Caco-2 (cell line): ENCODE data around the gene AIG1. TPM values are rescaled to one million over a fixed set of nuclear protein-coding genes. Genes with fewer than 3 reads are reported as not detected.

Source experiments
- BruUV-seq: library from RNA; stranded (reverse); fragments of 400-500 nt; replicated peaks from 2 replicates; lab custom pipeline; 2021; lab: Mats Ljungman, UMichigan
- CTCF ChIA-PET: fragments of 300-600 bp; sonication (Branson Sonifier 250); formaldehyde crosslinking; loops from one replicate; lab custom pipeline; 2022; ENCODE audit warnings: antibody characterized with exemption; lab: Charles Lee
- POLR2A ChIA-PET: fragments of 300-600 bp; sonication (Branson Sonifier 250); formaldehyde crosslinking; loops from one replicate; lab custom pipeline; 2022; ENCODE audit warnings: antibody characterized with exemption; lab: Charles Lee
- DNase-seq, 2 experiments: peaks; one replicate each; pipeline versions ENCODE4 v3.0.0 to v3.0.0-alpha.2; 2020 to 2022
- H3K27me3 ChIP-seq: replicated peaks from 2 replicates; pipeline ENCODE4 v1.6.0; 2011; ENCODE audit warnings: low read length; ENCODE audit not compliant: control insufficient read depth, insufficient read depth
- H3K36me3 ChIP-seq: 2 replicates; pipeline ENCODE4 v1.5.1; 2011; ENCODE audit warnings: low read length; ENCODE audit not compliant: control insufficient read depth, insufficient read depth
- H3K4me1 ChIP-seq: fragments of 250-450 bp; sonication (Bioruptor Pico); 2 replicates; pipeline ENCODE4 v1.5.1; 2020; ENCODE audit warnings: mild to moderate bottlenecking
- H3K4me3 ChIP-seq: 2 replicates; pipeline ENCODE4 v1.5.1; 2011; ENCODE audit warnings: low read depth, mild to moderate bottlenecking, control low read depth, low read length
- H3K9me3 ChIP-seq: fragments of 250-450 bp; sonication (Bioruptor Pico); 2 replicates; pipeline ENCODE4 v1.5.1; 2020; ENCODE audit warnings: mild to moderate bottlenecking, moderate library complexity
- H3K27ac Mint-ChIP-seq: one replicate; pipeline ENCODE4 v1.8.0; 2022; ENCODE audit warnings: mixed read lengths; ENCODE audit not compliant: unreplicated experiment
- H3K27me3 Mint-ChIP-seq: one replicate; pipeline ENCODE4 v1.8.0; 2022; ENCODE audit warnings: mixed read lengths; ENCODE audit not compliant: insufficient read depth, unreplicated experiment
- H3K36me3 Mint-ChIP-seq: one replicate; pipeline ENCODE4 v1.8.0; 2022; ENCODE audit warnings: mild to moderate bottlenecking, mixed read lengths; ENCODE audit not compliant: insufficient read depth, unreplicated experiment
- H3K4me1 Mint-ChIP-seq: one replicate; pipeline ENCODE4 v1.8.0; 2022; ENCODE audit warnings: low read depth, mixed read lengths; ENCODE audit not compliant: unreplicated experiment
- H3K4me3 Mint-ChIP-seq: one replicate; pipeline ENCODE4 v1.8.0; 2022; ENCODE audit warnings: mild to moderate bottlenecking, moderate library complexity, mixed read lengths; ENCODE audit not compliant: unreplicated experiment
- H3K9me3 Mint-ChIP-seq: one replicate; pipeline ENCODE4 v1.8.0; 2022; ENCODE audit warnings: mixed read lengths; ENCODE audit not compliant: unreplicated experiment
- CTCF ChIP-seq, 2 experiments: fragments of 200-600 bp in 1 of 2; IDR thresholded peaks; 1 replicate in 1 of 2; 2 replicates in 1 of 2; pipeline versions ENCODE4 v1.5.1 to v1.8.0; 2011 to 2022; ENCODE audit warnings: antibody characterized with exemption in 1 of 2, control low read depth in 1 of 2, inconsistent platforms in 1 of 2, low read depth in 1 of 2, low read length in 1 of 2, mild to moderate bottlenecking in 1 of 2, moderate library complexity in 1 of 2; ENCODE audit not compliant: insufficient read depth in 1 of 2, severe bottlenecking in 1 of 2, unreplicated experiment in 1 of 2
- intact Hi-C: fragments of 100-400 bp; cut with micrococcal nuclease; formaldehyde crosslinking; loops from one replicate; pipeline ENCODE4 v1.10.0; 2022; ENCODE audit not compliant: unreplicated experiment
- total RNA-seq: library from RNA; stranded (reverse); gene quantifications from 2 replicates; pipeline ENCODE4 v1.2.3, GENCODE V29; 2022

The AIG1 gene
- total RNA-seq, 1 experiment from 2014 or later, result 27.6 TPM

- Histone ChIP-seq H3K36me3 (no peaks in the 10 kb centered on the region), H3K27me3 (no peaks in the 10 kb centered on the region), H3K4me1 (peaks cover 10% of the 10 kb centered on the region), H3K9me3 (no peaks in the 10 kb centered on the region), H3K4me3 (no peak overlapping the region)
- Mint-ChIP-seq H3K9me3 (peaks cover 11% of the 10 kb centered on the region), H3K36me3 (no peaks in the 10 kb centered on the region), H3K27me3 (no peaks in the 10 kb centered on the region), H3K4me1 (peaks cover 20% of the 10 kb centered on the region), H3K4me3 (no peak overlapping the region), H3K27ac (no peak overlapping the region)
- BruUV-seq, result no TSS peak
- intact Hi-C loops, result no loop called here
- TF ChIP-seq CTCF (IDR thresholded peaks at IDR 0.05; ENCODE audit: insufficient read depth in 1 of 2, low read depth in 1 of 2, low read length in 1 of 2, severe bottlenecking in 1 of 2, unreplicated experiment in 1 of 2), result no peak
- no peak for DNase-seq
- ChIA-PET POLR2A (no interaction called here), CTCF (no interaction called here)
Observed at GRCh38 chr6:143252961-143253360, 192.3 kb downstream of the AIG1 start.

GRCh38 chr6:143253586-143253985, 192.9 kb downstream of the AIG1 start:
- CTCF ChIA-PET, result no interaction called here
- H3K4me1 Mint-ChIP-seq, result peaks cover 20% of the 10 kb centered on the region
- intact Hi-C loops, result no loop called here

GRCh38 chr6:143258945-143259344, 198.3 kb downstream of the AIG1 start:
- Histone ChIP-seq H3K4me3 (no peak overlapping the region), H3K36me3 (no peaks in the 10 kb centered on the region), H3K27me3 (no peaks in the 10 kb centered on the region), H3K4me1 (peaks cover 11% of the 10 kb centered on the region; the same call in 1 of the 2 replicates), H3K9me3 (no peaks in the 10 kb centered on the region)
- no peak overlapping the region for H3K4me3 Mint-ChIP-seq
- H3K27me3 Mint-ChIP-seq, result no peaks in the 10 kb centered on the region
- no peak overlapping the region for H3K27ac Mint-ChIP-seq
- intact Hi-C loops, result no loop called here
- peaks cover 17% of the 10 kb centered on the region for H3K4me1 Mint-ChIP-seq
- CTCF ChIA-PET, result no interaction called here
- POLR2A ChIA-PET, result no interaction called here
- H3K9me3 Mint-ChIP-seq, result peaks cover 12% of the 10 kb centered on the region
- H3K36me3 Mint-ChIP-seq, result no peaks in the 10 kb centered on the region
- DNase-seq, result no peak
- BruUV-seq, result no TSS peak
- no peak for TF ChIP-seq CTCF (IDR thresholded peaks at IDR 0.05; ENCODE audit: insufficient read depth in 1 of 2, low read depth in 1 of 2, low read length in 1 of 2, severe bottlenecking in 1 of 2, unreplicated experiment in 1 of 2)

More at GRCh38 chr6:143253586-143253985, 192.9 kb downstream of the AIG1 start:
- peaks cover 11% of the 10 kb centered on the region for H3K9me3 Mint-ChIP-seq
- H3K9me3 ChIP-seq, result no peaks in the 10 kb centered on the region
- H3K4me3 ChIP-seq, result no peak overlapping the region
- H3K4me1 ChIP-seq, result peaks cover 10% of the 10 kb centered on the region
- no peaks in the 10 kb centered on the region for H3K36me3 Mint-ChIP-seq
- POLR2A ChIA-PET, result no interaction called here
- DNase-seq, result no peak
- H3K36me3 ChIP-seq, result no peaks in the 10 kb centered on the region
- BruUV-seq, result no TSS peak
- H3K27me3 ChIP-seq, result no peaks in the 10 kb centered on the region
- no peaks in the 10 kb centered on the region for H3K27me3 Mint-ChIP-seq
- no peak overlapping the region for H3K4me3 Mint-ChIP-seq
- H3K27ac Mint-ChIP-seq, result no peak overlapping the region
- no peak for TF ChIP-seq CTCF (IDR thresholded peaks at IDR 0.05; ENCODE audit: insufficient read depth in 1 of 2, low read depth in 1 of 2, low read length in 1 of 2, severe bottlenecking in 1 of 2, unreplicated experiment in 1 of 2)
